Prostate gland (tissue), 2 donors: ENCODE data around the gene LCOR.

Experiments used
- CTCF ChIP-seq, 4 experiments: fragments of 200-600 bp in 2 of 4; fragments of 450-650 bp in 2 of 4; sonication (generic) in 2 of 4; IDR thresholded peaks; 1 replicate in 3 of 4; 2 replicates in 1 of 4; pipeline ENCODE4 v1.5.1; 2016 to 2019; ENCODE audit warnings: antibody characterized with exemption in 4 of 4, mild to moderate bottlenecking in 2 of 4, moderate library complexity in 2 of 4
- POLR2A ChIP-seq: fragments of 450-650 bp; IDR thresholded peaks from one replicate; pipeline ENCODE4 v1.6.1; 2016; ENCODE audit warnings: antibody characterized with exemption, mild to moderate bottlenecking
- POLR2AphosphoS5 ChIP-seq: sonication (generic); formaldehyde crosslinking; IDR thresholded peaks from one replicate; pipeline ENCODE4 v1.6.1; 2017; ENCODE audit warnings: antibody characterized with exemption

GRCh38 chr10:96803288-96803664 is 28.8 kb upstream of the LCOR start:
- no peak for TF ChIP-seq CTCF (IDR thresholded peaks at IDR 0.05)
- TF ChIP-seq POLR2A = no peak
- TF ChIP-seq POLR2AphosphoS5 = no peak
